Prostate gland (tissue), 2 donors: ENCODE results near the gene SPATS1.

Experiments used
- CTCF ChIP-seq, 4 experiments: fragments of 200-600 bp in 2 of 4; fragments of 450-650 bp in 2 of 4; sonication (generic) in 2 of 4; IDR thresholded peaks; 1 replicate in 3 of 4; 2 replicates in 1 of 4; pipeline ENCODE4 v1.5.1; 2016 to 2019; ENCODE audit warnings: antibody characterized with exemption in 4 of 4, mild to moderate bottlenecking in 2 of 4, moderate library complexity in 2 of 4
- POLR2AphosphoS5 ChIP-seq: sonication (generic); formaldehyde crosslinking; IDR thresholded peaks from one replicate; pipeline ENCODE4 v1.6.1; 2017; ENCODE audit warnings: antibody characterized with exemption

- no peak for TF ChIP-seq CTCF (IDR thresholded peaks at IDR 0.05)
- TF ChIP-seq POLR2AphosphoS5: no peak
Observed at GRCh38 chr6:44309631-44310030, 32.8 kb upstream of the SPATS1 start.
